Neural cell (in vitro differentiated cells): ENCODE data around the gene AATK. TPM values are rescaled to one million over a fixed set of nuclear protein-coding genes. Genes with fewer than 3 reads are reported as not detected.

Experiments
- H2AFZ ChIP-seq: fragments of 200-600, 300-800 bp; sonication (generic), shearing (Covaris generic); 2 replicates; pipeline ENCODE4 v1.6.0; 2014; ENCODE audit warnings: low read depth, mild to moderate bottlenecking, antibody characterized with exemption, low read length, moderate library complexity
- H3F3A ChIP-seq: fragments of 200-600 bp; shearing (Covaris generic); 2 replicates; pipeline ENCODE4 v1.6.1; 2016; ENCODE audit warnings: mild to moderate bottlenecking, moderate library complexity, mixed read lengths, antibody characterized with exemption, low read length; ENCODE audit not compliant: insufficient read depth, poor library complexity, severe bottlenecking
- H3K27ac ChIP-seq: fragments of 200-600, 300-800 bp; sonication (generic), shearing (Covaris generic); 2 replicates; pipeline ENCODE4 v1.5.1; 2014; ENCODE audit warnings: mild to moderate bottlenecking, low read length, moderate library complexity
- H3K27me3 ChIP-seq: fragments of 300-800, 200-600 bp; sonication (generic), shearing (Covaris generic); 2 replicates; pipeline ENCODE4 v1.6.0; 2014; ENCODE audit warnings: mild to moderate bottlenecking, low read depth, low read length, moderate library complexity; ENCODE audit not compliant: insufficient read depth
- H3K36me3 ChIP-seq: fragments of 300-800, 200-600 bp; sonication (generic), shearing (Covaris generic); 2 replicates; pipeline ENCODE4 v1.5.1; 2014; ENCODE audit warnings: mild to moderate bottlenecking, antibody characterized with exemption, low read length, moderate library complexity; ENCODE audit not compliant: insufficient read depth
- H3K4me2 ChIP-seq: fragments of 300-800, 200-600 bp; sonication (generic), shearing (Covaris generic); 2 replicates; pipeline ENCODE4 v1.6.0; 2014; ENCODE audit warnings: mild to moderate bottlenecking, low read length
- H3K4me3 ChIP-seq: fragments of 300-800, 200-600 bp; sonication (generic), shearing (Covaris generic); 2 replicates; pipeline ENCODE4 v1.5.1; 2014; ENCODE audit warnings: mild to moderate bottlenecking, low read length, moderate library complexity
- H3K79me2 ChIP-seq: fragments of 200-600 bp; shearing (Covaris generic); replicated peaks from 2 replicates; pipeline ENCODE4 v1.6.0; 2014; ENCODE audit warnings: mild to moderate bottlenecking, low read length, moderate library complexity; ENCODE audit not compliant: insufficient read depth
- H3K9ac ChIP-seq: fragments of 300-800, 200-600 bp; sonication (generic), shearing (Covaris generic); 2 replicates; pipeline ENCODE4 v1.6.1; 2016; ENCODE audit warnings: mild to moderate bottlenecking, low read length, mixed read lengths
- H3K9me2 ChIP-seq: fragments of 200-600 bp; shearing (Covaris generic); 2 replicates; pipeline ENCODE4 v1.6.1; 2016; ENCODE audit warnings: mild to moderate bottlenecking, low read length, mixed read lengths; ENCODE audit not compliant: insufficient read depth
- H3K9me3 ChIP-seq: fragments of 200-600, 300-800 bp; sonication (generic), shearing (Covaris generic); 2 replicates; pipeline ENCODE4 v1.6.1; 2016; ENCODE audit warnings: mild to moderate bottlenecking, mixed run types, low read length, moderate library complexity, mixed read lengths
- H4K20me1 ChIP-seq: fragments of 200-600 bp; shearing (Covaris generic); 2 replicates; pipeline ENCODE4 v1.6.1; 2016; ENCODE audit warnings: mild to moderate bottlenecking, mixed run types; ENCODE audit not compliant: insufficient read depth
- EP300 ChIP-seq: fragments of 450-650 bp; conservative IDR thresholded peaks from 2 replicates; pipeline ENCODE4 v1.6.1; 2014; ENCODE audit warnings: antibody characterized with exemption, mild to moderate bottlenecking, moderate library complexity; ENCODE audit not compliant: poor library complexity, severe bottlenecking
- EZH2 ChIP-seq: fragments of 200-600, 300-800 bp; shearing (Covaris generic), sonication (generic); IDR thresholded peaks from 2 replicates; pipeline ENCODE4 v1.6.1; 2014; ENCODE audit warnings: antibody characterized with exemption, low read length, borderline replicate concordance, mild to moderate bottlenecking; ENCODE audit not compliant: insufficient read depth, poor library complexity, severe bottlenecking
- MXI1 ChIP-seq: fragments of 450-650 bp; conservative IDR thresholded peaks from 2 replicates; pipeline ENCODE4 v1.6.1; 2014; ENCODE audit warnings: antibody characterized with exemption, mild to moderate bottlenecking; ENCODE audit not compliant: poor library complexity, severe bottlenecking
- POLR2AphosphoS5 ChIP-seq: IDR thresholded peaks from 2 replicates; pipeline ENCODE4 v1.6.1; 2012
- RAD21 ChIP-seq: fragments of 450-650 bp; conservative IDR thresholded peaks from 2 replicates; pipeline ENCODE4 v1.6.1; 2014; ENCODE audit warnings: antibody characterized with exemption, mild to moderate bottlenecking, moderate library complexity
- SMC3 ChIP-seq: fragments of 450-650 bp; conservative IDR thresholded peaks from 2 replicates; pipeline ENCODE4 v1.6.1; 2014; ENCODE audit warnings: antibody characterized with exemption, mild to moderate bottlenecking, moderate library complexity; ENCODE audit not compliant: poor library complexity
- TAF1 ChIP-seq: IDR thresholded peaks from 2 replicates; pipeline ENCODE4 v1.6.1; 2012; ENCODE audit warnings: low read depth
- polyA plus RNA-seq: library from polyadenylated mRNA; depleted of rRNA; stranded (reverse); fragments of >200 nt; gene quantifications from 2 replicates; pipeline ENCODE4 v1.2.3, GENCODE V29; 2014
- TF ChIP-seq, protein P1 (sequence below): IDR thresholded peaks from 2 replicates; pipeline ENCODE4 v1.6.1; 2012; ENCODE audit warnings: borderline replicate concordance
- TF ChIP-seq, protein P2 (sequence below): fragments of 450-650 bp; IDR thresholded peaks from 2 replicates; pipeline ENCODE4 v1.5.1; 2014; ENCODE audit warnings: antibody characterized with exemption, mild to moderate bottlenecking, moderate library complexity; ENCODE audit not compliant: poor library complexity, severe bottlenecking

The AATK gene
- polyA plus RNA-seq, 1 donor from 2014 or later = 11.1 TPM

DNA sequence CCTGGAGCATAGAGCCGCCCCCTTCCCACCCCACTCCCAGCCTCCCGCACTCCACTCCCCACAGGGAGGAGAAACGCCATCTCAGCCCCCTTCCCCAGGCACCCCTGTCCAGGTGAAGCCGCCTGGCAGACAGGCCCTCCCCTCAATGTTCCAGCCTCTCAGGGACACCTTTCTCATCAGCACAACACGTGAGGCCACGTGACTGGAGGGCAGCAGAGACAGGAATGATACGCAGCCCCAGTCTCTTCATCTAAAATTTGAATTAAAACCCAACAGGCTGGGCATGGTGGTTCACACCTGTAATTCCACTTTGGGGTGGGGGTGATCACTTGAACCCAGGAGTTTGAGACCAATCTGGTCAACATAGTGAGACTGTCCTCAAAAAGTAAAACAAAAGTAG is 20.2 kb upstream of the AATK start:
- no peak overlapping the region for H3K4me2 ChIP-seq
- H3K36me3 ChIP-seq = no peaks in the 10 kb centered on the region
- no peak overlapping the region for H3K27ac ChIP-seq
- TF ChIP-seq EP300 (no peak), EZH2 (no peak), MXI1 (no peak), RAD21 (no peak), SMC3 (no peak), TAF1 (no peak), POLR2AphosphoS5 (no peak)
- TF ChIP-seq, protein P1, sequence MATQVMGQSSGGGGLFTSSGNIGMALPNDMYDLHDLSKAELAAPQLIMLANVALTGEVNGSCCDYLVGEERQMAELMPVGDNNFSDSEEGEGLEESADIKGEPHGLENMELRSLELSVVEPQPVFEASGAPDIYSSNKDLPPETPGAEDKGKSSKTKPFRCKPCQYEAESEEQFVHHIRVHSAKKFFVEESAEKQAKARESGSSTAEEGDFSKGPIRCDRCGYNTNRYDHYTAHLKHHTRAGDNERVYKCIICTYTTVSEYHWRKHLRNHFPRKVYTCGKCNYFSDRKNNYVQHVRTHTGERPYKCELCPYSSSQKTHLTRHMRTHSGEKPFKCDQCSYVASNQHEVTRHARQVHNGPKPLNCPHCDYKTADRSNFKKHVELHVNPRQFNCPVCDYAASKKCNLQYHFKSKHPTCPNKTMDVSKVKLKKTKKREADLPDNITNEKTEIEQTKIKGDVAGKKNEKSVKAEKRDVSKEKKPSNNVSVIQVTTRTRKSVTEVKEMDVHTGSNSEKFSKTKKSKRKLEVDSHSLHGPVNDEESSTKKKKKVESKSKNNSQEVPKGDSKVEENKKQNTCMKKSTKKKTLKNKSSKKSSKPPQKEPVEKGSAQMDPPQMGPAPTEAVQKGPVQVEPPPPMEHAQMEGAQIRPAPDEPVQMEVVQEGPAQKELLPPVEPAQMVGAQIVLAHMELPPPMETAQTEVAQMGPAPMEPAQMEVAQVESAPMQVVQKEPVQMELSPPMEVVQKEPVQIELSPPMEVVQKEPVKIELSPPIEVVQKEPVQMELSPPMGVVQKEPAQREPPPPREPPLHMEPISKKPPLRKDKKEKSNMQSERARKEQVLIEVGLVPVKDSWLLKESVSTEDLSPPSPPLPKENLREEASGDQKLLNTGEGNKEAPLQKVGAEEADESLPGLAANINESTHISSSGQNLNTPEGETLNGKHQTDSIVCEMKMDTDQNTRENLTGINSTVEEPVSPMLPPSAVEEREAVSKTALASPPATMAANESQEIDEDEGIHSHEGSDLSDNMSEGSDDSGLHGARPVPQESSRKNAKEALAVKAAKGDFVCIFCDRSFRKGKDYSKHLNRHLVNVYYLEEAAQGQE = no peak
- TF ChIP-seq, protein P2, sequence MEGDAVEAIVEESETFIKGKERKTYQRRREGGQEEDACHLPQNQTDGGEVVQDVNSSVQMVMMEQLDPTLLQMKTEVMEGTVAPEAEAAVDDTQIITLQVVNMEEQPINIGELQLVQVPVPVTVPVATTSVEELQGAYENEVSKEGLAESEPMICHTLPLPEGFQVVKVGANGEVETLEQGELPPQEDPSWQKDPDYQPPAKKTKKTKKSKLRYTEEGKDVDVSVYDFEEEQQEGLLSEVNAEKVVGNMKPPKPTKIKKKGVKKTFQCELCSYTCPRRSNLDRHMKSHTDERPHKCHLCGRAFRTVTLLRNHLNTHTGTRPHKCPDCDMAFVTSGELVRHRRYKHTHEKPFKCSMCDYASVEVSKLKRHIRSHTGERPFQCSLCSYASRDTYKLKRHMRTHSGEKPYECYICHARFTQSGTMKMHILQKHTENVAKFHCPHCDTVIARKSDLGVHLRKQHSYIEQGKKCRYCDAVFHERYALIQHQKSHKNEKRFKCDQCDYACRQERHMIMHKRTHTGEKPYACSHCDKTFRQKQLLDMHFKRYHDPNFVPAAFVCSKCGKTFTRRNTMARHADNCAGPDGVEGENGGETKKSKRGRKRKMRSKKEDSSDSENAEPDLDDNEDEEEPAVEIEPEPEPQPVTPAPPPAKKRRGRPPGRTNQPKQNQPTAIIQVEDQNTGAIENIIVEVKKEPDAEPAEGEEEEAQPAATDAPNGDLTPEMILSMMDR = no peak
- H3K79me2 ChIP-seq = no peaks in the 10 kb centered on the region
- H3K9me2 ChIP-seq = no peaks in the 10 kb centered on the region
- H3K27me3 ChIP-seq = no peaks in the 10 kb centered on the region
- no peaks in the 10 kb centered on the region for H4K20me1 ChIP-seq
- no peak overlapping the region for H2AFZ ChIP-seq
- no peak overlapping the region for H3K4me3 ChIP-seq
- no peaks in the 10 kb centered on the region for H3K9me3 ChIP-seq
- H3K9ac ChIP-seq = no peak overlapping the region
- no peaks in the 10 kb centered on the region for H3F3A ChIP-seq

DNA sequence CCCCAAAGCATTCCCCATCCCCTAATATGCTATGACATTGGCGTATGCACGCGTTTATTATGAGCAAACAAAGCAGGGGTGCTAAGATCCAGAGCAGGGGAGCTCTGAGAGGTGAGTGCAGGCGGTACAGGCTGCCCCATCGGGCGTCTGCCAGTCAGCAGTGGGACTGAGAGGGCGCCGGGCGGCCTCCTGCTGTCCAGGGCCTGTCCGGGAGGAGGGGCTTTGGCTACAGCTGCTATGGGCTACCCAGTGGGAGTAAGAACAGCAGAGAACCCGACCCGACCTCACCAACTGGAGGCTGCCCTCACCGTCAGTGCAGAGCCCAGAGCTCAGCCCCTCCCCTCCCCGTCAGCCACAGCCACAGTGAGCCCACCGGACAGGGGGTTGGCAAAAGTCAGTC is 18.5 kb upstream of the AATK start:
- Histone ChIP-seq H3K9me3 (no peaks in the 10 kb centered on the region), H3K4me2 (no peak overlapping the region), H3K36me3 (no peaks in the 10 kb centered on the region), H4K20me1 (no peaks in the 10 kb centered on the region), H3K9me2 (no peaks in the 10 kb centered on the region), H3K27ac (no peak overlapping the region), H3K27me3 (no peaks in the 10 kb centered on the region), H3K9ac (no peak overlapping the region), H3K4me3 (no peak overlapping the region), H3F3A (no peaks in the 10 kb centered on the region), H3K79me2 (no peaks in the 10 kb centered on the region), H2AFZ (no peak overlapping the region)
- TF ChIP-seq, protein P1 = no peak
- no peak for TF ChIP-seq EP300
- TF ChIP-seq SMC3 = no peak
- no peak for TF ChIP-seq MXI1
- TF ChIP-seq EZH2 = no peak
- TF ChIP-seq, protein P2 = no peak
- no peak for TF ChIP-seq TAF1
- no peak for TF ChIP-seq RAD21
- TF ChIP-seq POLR2AphosphoS5 = no peak
